Neural cell (in vitro differentiated cells): ENCODE measurements around the gene CD151. TPM values are rescaled to one million over a fixed set of nuclear protein-coding genes. Genes with fewer than 3 reads are reported as not detected.

Experiments used
- H2AFZ ChIP-seq: fragments of 200-600, 300-800 bp; sonication (generic), shearing (Covaris generic); 2 replicates; pipeline ENCODE4 v1.6.0; 2014; ENCODE audit warnings: low read depth, mild to moderate bottlenecking, antibody characterized with exemption, low read length, moderate library complexity
- H3F3A ChIP-seq: fragments of 200-600 bp; shearing (Covaris generic); 2 replicates; pipeline ENCODE4 v1.6.1; 2016; ENCODE audit warnings: mild to moderate bottlenecking, moderate library complexity, mixed read lengths, antibody characterized with exemption, low read length; ENCODE audit not compliant: insufficient read depth, poor library complexity, severe bottlenecking
- H3K27ac ChIP-seq: fragments of 200-600, 300-800 bp; sonication (generic), shearing (Covaris generic); 2 replicates; pipeline ENCODE4 v1.5.1; 2014; ENCODE audit warnings: mild to moderate bottlenecking, low read length, moderate library complexity
- H3K27me3 ChIP-seq: fragments of 300-800, 200-600 bp; sonication (generic), shearing (Covaris generic); 2 replicates; pipeline ENCODE4 v1.6.0; 2014; ENCODE audit warnings: mild to moderate bottlenecking, low read depth, low read length, moderate library complexity; ENCODE audit not compliant: insufficient read depth
- H3K36me3 ChIP-seq: fragments of 300-800, 200-600 bp; sonication (generic), shearing (Covaris generic); 2 replicates; pipeline ENCODE4 v1.5.1; 2014; ENCODE audit warnings: mild to moderate bottlenecking, antibody characterized with exemption, low read length, moderate library complexity; ENCODE audit not compliant: insufficient read depth
- H3K4me2 ChIP-seq: fragments of 300-800, 200-600 bp; sonication (generic), shearing (Covaris generic); 2 replicates; pipeline ENCODE4 v1.6.0; 2014; ENCODE audit warnings: mild to moderate bottlenecking, low read length
- H3K4me3 ChIP-seq: fragments of 300-800, 200-600 bp; sonication (generic), shearing (Covaris generic); 2 replicates; pipeline ENCODE4 v1.5.1; 2014; ENCODE audit warnings: mild to moderate bottlenecking, low read length, moderate library complexity
- H3K79me2 ChIP-seq: fragments of 200-600 bp; shearing (Covaris generic); replicated peaks from 2 replicates; pipeline ENCODE4 v1.6.0; 2014; ENCODE audit warnings: mild to moderate bottlenecking, low read length, moderate library complexity; ENCODE audit not compliant: insufficient read depth
- H3K9ac ChIP-seq: fragments of 300-800, 200-600 bp; sonication (generic), shearing (Covaris generic); 2 replicates; pipeline ENCODE4 v1.6.1; 2016; ENCODE audit warnings: mild to moderate bottlenecking, low read length, mixed read lengths
- H3K9me2 ChIP-seq: fragments of 200-600 bp; shearing (Covaris generic); 2 replicates; pipeline ENCODE4 v1.6.1; 2016; ENCODE audit warnings: mild to moderate bottlenecking, low read length, mixed read lengths; ENCODE audit not compliant: insufficient read depth
- H3K9me3 ChIP-seq: fragments of 200-600, 300-800 bp; sonication (generic), shearing (Covaris generic); 2 replicates; pipeline ENCODE4 v1.6.1; 2016; ENCODE audit warnings: mild to moderate bottlenecking, mixed run types, low read length, moderate library complexity, mixed read lengths
- H4K20me1 ChIP-seq: fragments of 200-600 bp; shearing (Covaris generic); 2 replicates; pipeline ENCODE4 v1.6.1; 2016; ENCODE audit warnings: mild to moderate bottlenecking, mixed run types; ENCODE audit not compliant: insufficient read depth
- EP300 ChIP-seq: fragments of 450-650 bp; conservative IDR thresholded peaks from 2 replicates; pipeline ENCODE4 v1.6.1; 2014; ENCODE audit warnings: antibody characterized with exemption, mild to moderate bottlenecking, moderate library complexity; ENCODE audit not compliant: poor library complexity, severe bottlenecking
- EZH2 ChIP-seq: fragments of 200-600, 300-800 bp; shearing (Covaris generic), sonication (generic); IDR thresholded peaks from 2 replicates; pipeline ENCODE4 v1.6.1; 2014; ENCODE audit warnings: antibody characterized with exemption, low read length, borderline replicate concordance, mild to moderate bottlenecking; ENCODE audit not compliant: insufficient read depth, poor library complexity, severe bottlenecking
- MXI1 ChIP-seq: fragments of 450-650 bp; conservative IDR thresholded peaks from 2 replicates; pipeline ENCODE4 v1.6.1; 2014; ENCODE audit warnings: antibody characterized with exemption, mild to moderate bottlenecking; ENCODE audit not compliant: poor library complexity, severe bottlenecking
- POLR2AphosphoS5 ChIP-seq: IDR thresholded peaks from 2 replicates; pipeline ENCODE4 v1.6.1; 2012
- RAD21 ChIP-seq: fragments of 450-650 bp; conservative IDR thresholded peaks from 2 replicates; pipeline ENCODE4 v1.6.1; 2014; ENCODE audit warnings: antibody characterized with exemption, mild to moderate bottlenecking, moderate library complexity
- SMC3 ChIP-seq: fragments of 450-650 bp; conservative IDR thresholded peaks from 2 replicates; pipeline ENCODE4 v1.6.1; 2014; ENCODE audit warnings: antibody characterized with exemption, mild to moderate bottlenecking, moderate library complexity; ENCODE audit not compliant: poor library complexity
- TAF1 ChIP-seq: IDR thresholded peaks from 2 replicates; pipeline ENCODE4 v1.6.1; 2012; ENCODE audit warnings: low read depth
- polyA plus RNA-seq: library from polyadenylated mRNA; depleted of rRNA; stranded (reverse); fragments of >200 nt; gene quantifications from 2 replicates; pipeline ENCODE4 v1.2.3, GENCODE V29; 2014
- TF ChIP-seq, protein P1 (sequence below): fragments of 450-650 bp; IDR thresholded peaks from 2 replicates; pipeline ENCODE4 v1.5.1; 2014; ENCODE audit warnings: antibody characterized with exemption, mild to moderate bottlenecking, moderate library complexity; ENCODE audit not compliant: poor library complexity, severe bottlenecking
- TF ChIP-seq, protein P2 (sequence below): IDR thresholded peaks from 2 replicates; pipeline ENCODE4 v1.6.1; 2012; ENCODE audit warnings: borderline replicate concordance

The CD151 gene
- polyA plus RNA-seq, 1 donor from 2014 or later: 70.8 TPM

DNA sequence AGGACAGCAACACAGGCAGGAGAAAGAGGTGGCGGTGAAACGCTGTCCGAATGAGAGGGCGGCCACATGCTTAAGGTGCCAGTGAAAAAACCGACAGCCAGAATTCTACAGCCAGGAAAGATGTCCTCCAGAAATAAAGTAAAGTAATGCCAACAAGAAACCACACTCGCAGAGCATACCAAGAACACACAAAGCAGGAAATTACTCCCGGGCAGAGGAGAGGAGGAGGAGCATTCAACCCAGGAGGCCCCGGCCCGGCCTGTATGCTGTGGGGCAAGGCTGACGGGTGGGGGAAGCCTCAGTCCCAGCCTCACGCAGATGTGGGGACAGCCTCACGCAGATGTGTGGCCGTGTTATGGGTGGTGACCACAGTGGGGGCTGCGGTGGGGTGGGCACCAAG is 49.8 kb downstream of the CD151 start:
- Histone ChIP-seq H3K79me2 (no peaks in the 10 kb centered on the region), H3K9ac (no peak overlapping the region), H2AFZ (no peak overlapping the region), H3K9me3 (no peaks in the 10 kb centered on the region), H3K27me3 (no peaks in the 10 kb centered on the region), H3K36me3 (no peaks in the 10 kb centered on the region), H4K20me1 (no peaks in the 10 kb centered on the region), H3K27ac (no peak overlapping the region), H3K4me3 (no peak overlapping the region), H3F3A (no peaks in the 10 kb centered on the region), H3K9me2 (no peaks in the 10 kb centered on the region), H3K4me2 (no peak overlapping the region)
- no peak for TF ChIP-seq POLR2AphosphoS5

DNA sequence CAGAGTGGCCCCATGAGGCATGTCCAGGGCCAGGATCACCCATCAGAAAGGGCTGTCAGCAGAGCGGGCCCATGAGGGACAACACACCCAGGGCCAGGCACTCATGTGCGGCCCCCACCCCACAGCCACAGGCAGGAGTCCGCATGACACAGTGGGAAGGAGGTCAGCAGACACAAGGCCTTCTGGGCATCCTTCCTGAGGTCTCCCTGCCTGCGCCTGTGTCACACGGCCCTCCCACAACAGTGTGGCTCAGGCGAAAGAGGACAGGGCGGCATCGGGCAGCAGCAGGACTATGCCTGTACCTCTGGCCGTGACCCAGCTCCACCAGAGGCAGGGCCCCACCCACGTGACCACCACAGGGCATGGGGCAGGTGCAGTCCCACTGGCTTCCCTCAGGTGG is 50.8 kb downstream of the CD151 start:
- Histone ChIP-seq H2AFZ (no peak overlapping the region), H3K9me2 (no peaks in the 10 kb centered on the region), H3K9ac (no peak overlapping the region), H4K20me1 (no peaks in the 10 kb centered on the region), H3K9me3 (no peaks in the 10 kb centered on the region), H3K4me3 (no peak overlapping the region), H3K4me2 (no peak overlapping the region), H3F3A (no peaks in the 10 kb centered on the region), H3K27ac (no peak overlapping the region), H3K79me2 (no peaks in the 10 kb centered on the region), H3K27me3 (no peaks in the 10 kb centered on the region), H3K36me3 (no peaks in the 10 kb centered on the region)
- TF ChIP-seq EP300 (no peak), POLR2AphosphoS5 (no peak), EZH2 (no peak), TAF1 (no peak), SMC3 (no peak), MXI1 (no peak), RAD21 (no peak)
- TF ChIP-seq, protein P1, sequence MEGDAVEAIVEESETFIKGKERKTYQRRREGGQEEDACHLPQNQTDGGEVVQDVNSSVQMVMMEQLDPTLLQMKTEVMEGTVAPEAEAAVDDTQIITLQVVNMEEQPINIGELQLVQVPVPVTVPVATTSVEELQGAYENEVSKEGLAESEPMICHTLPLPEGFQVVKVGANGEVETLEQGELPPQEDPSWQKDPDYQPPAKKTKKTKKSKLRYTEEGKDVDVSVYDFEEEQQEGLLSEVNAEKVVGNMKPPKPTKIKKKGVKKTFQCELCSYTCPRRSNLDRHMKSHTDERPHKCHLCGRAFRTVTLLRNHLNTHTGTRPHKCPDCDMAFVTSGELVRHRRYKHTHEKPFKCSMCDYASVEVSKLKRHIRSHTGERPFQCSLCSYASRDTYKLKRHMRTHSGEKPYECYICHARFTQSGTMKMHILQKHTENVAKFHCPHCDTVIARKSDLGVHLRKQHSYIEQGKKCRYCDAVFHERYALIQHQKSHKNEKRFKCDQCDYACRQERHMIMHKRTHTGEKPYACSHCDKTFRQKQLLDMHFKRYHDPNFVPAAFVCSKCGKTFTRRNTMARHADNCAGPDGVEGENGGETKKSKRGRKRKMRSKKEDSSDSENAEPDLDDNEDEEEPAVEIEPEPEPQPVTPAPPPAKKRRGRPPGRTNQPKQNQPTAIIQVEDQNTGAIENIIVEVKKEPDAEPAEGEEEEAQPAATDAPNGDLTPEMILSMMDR: no peak
- TF ChIP-seq, protein P2, sequence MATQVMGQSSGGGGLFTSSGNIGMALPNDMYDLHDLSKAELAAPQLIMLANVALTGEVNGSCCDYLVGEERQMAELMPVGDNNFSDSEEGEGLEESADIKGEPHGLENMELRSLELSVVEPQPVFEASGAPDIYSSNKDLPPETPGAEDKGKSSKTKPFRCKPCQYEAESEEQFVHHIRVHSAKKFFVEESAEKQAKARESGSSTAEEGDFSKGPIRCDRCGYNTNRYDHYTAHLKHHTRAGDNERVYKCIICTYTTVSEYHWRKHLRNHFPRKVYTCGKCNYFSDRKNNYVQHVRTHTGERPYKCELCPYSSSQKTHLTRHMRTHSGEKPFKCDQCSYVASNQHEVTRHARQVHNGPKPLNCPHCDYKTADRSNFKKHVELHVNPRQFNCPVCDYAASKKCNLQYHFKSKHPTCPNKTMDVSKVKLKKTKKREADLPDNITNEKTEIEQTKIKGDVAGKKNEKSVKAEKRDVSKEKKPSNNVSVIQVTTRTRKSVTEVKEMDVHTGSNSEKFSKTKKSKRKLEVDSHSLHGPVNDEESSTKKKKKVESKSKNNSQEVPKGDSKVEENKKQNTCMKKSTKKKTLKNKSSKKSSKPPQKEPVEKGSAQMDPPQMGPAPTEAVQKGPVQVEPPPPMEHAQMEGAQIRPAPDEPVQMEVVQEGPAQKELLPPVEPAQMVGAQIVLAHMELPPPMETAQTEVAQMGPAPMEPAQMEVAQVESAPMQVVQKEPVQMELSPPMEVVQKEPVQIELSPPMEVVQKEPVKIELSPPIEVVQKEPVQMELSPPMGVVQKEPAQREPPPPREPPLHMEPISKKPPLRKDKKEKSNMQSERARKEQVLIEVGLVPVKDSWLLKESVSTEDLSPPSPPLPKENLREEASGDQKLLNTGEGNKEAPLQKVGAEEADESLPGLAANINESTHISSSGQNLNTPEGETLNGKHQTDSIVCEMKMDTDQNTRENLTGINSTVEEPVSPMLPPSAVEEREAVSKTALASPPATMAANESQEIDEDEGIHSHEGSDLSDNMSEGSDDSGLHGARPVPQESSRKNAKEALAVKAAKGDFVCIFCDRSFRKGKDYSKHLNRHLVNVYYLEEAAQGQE: no peak

DNA sequence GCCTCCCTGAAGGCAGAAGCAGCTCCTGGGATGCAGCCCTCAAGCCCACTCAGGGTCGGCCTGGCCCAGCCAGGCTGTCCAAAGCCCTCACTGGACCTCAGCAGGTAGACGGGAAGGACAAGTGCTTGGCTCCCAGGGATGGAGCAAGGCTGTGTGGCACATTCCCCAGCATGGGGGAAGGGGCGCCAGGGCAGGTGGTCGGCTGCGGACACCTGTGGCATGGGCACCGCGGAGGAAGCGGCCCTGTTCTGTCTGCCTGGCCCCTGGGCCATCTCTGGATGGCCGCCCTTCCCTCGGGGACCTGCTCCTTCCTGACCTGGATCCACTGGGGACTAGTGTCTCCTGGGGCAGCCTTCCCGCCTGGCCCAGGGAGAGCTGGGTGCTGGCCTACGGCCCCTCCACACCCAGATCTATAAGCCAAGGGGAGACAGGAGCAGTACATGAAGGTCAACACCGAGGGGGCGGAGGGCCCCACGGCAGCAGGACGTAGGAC is 51.9 kb downstream of the CD151 start:
- Histone ChIP-seq H3K4me2 (no peak overlapping the region), H3K36me3 (no peaks in the 10 kb centered on the region), H4K20me1 (no peaks in the 10 kb centered on the region), H2AFZ (no peak overlapping the region), H3K4me3 (no peak overlapping the region), H3F3A (no peaks in the 10 kb centered on the region), H3K27me3 (no peaks in the 10 kb centered on the region), H3K27ac (no peak overlapping the region), H3K79me2 (no peaks in the 10 kb centered on the region), H3K9ac (no peak overlapping the region), H3K9me2 (no peaks in the 10 kb centered on the region), H3K9me3 (no peaks in the 10 kb centered on the region)
- TF ChIP-seq, protein P2: no peak
- TF ChIP-seq EP300 (no peak), TAF1 (no peak), EZH2 (no peak), POLR2AphosphoS5 (no peak), SMC3 (no peak), RAD21 (no peak), MXI1 (no peak)
- TF ChIP-seq, protein P1: no peak
